Stimulated activated CD8-positive, alpha-beta memory T cell treated with anti-CD3 and anti-CD28 coated beads, Interleukin-7, amount 100 ng/mL, for 24 hours (primary cell): ENCODE measurements around the gene PLG.
A peak's percentile ranks its signal among the peaks of the same experiment; 100 is the strongest.
"Not testable (repeated sequence)": the region's sequence is repeated elsewhere in the genome, so short reads cannot be mapped to it uniquely, and the experiment has no call there.

Experiments
- DNase-seq: peaks from one replicate; pipeline ENCODE4 v3.0.0-alpha.2; 2020; ENCODE audit warnings: low read depth

PLG gene

DNA sequence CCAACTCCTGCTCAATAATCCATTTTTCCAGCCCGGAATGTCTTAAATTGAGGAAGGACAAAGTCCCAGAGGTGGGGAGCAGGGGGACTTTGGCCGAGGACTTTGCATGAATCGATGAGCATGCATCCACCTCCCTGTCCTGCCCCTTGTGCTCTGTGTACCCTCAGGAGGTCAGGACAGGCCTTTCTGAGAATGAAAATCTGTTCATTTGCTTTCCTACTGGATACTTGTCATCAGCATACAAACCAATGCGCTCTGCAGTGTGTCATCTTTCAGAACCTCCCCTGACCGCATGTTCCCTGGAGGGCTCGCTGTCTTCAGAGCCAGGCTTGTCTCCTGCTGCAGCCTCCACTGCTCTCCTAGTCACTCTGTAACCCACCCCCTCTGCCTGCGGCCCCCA is 2.6 kb downstream of the PLG start:
- not testable (repeated sequence) for DNase-seq

GRCh38 chr6:160708993-160709392 is 6.9 kb downstream of the PLG start:
- not testable (repeated sequence) for DNase-seq

GRCh38 chr6:160714731-160715316 is 12.8 kb downstream of the PLG start:
- no peak for DNase-seq

GRCh38 chr6:160730911-160731310 is 28.9 kb downstream of the PLG start:
- no peak for DNase-seq

- DNase-seq: no peak
Observed at GRCh38 chr6:160733050-160733646, 31.1 kb downstream of the PLG start.

- no peak for DNase-seq
Observed at GRCh38 chr6:160734627-160735026, 32.6 kb downstream of the PLG start.

DNA sequence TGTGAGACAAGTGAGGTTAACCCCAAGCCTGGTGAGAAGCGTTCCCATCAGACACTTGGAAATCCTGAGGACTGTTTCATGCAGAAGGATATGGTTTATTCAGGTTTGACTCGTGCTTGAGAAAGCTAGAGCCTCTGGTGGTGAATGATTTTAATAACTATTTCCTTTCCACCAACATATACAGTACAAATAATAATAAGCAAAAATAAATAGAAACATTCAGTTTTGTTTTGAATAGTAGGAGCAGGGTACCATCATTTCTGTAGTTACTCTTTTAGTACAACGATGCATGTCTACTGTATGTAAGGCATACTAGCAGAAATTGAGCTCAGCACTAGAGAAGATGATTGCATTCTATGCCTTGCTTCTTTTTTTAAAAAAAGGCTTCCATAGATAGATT is 33.5 kb downstream of the PLG start:
- DNase-seq: no peak

- no peak for DNase-seq
Observed at GRCh38 chr6:160737934-160738333, 35.9 kb downstream of the PLG start.

DNA sequence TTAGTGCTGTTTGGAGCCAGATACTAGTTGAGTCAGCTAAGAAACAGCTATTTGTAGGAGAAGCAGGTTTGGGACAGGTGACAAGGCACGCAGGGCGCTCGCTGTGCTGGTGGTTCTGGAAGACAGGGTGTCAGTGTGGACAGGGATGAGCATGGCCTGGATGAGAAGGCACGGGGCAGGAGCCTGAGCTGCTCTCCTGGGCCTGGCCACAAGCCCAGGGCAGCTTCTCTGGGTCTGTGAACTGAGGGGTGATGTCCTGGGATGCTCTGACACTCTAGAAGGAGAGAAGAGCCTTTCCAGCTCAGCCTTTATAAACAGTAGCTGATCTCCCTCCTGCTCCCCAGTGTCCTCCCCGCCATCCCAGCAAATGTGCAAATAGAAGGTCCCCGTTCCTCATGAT is 37.9 kb downstream of the PLG start:
- DNase-seq: no peak

DNA sequence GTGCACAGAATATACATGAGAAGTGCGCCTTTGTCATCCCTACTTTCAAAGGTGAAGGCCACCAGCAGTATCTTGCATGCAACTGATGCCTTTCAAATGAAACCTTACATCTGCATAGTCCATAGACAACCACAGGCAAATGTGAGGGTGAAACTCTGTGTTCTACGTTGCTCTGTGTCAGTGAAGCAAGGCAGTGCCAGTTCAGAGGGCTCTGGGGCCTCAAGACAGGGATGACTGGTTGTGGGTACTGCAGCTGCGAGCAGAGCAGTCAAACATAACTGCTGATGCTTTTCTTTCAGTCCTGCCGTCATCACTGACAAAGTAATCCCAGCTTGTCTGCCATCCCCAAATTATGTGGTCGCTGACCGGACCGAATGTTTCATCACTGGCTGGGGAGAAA is 39.0 kb downstream of the PLG start:
- not testable (repeated sequence) for DNase-seq

- DNase-seq: no peak
Observed at GRCh38 chr6:160742090-160742489, 40.0 kb downstream of the PLG start.

GRCh38 chr6:160750276-160750689 is 48.2 kb downstream of the PLG start:
- no peak for DNase-seq

GRCh38 chr6:160753211-160753610 is 51.2 kb downstream of the PLG start:
- DNase-seq: not testable (repeated sequence)

DNA sequence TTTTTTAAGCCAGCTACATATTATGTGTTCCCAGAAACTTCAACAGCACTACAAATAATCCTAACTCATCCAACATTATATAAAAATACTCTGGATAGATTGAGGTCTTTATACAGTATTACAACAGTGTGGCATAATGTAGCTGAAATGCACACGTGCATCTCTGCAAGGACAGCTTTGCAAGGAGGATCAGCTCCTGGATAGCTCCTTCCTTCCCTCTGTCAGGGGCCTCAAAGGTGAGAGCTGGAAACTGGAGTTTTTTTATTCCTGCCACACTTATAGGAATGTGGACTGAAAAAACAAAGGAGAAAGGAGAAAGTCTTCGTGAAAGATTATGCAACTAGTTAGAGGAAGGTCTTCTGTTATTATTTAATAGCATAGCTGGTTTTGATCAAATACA is 53.1 kb downstream of the PLG start:
- DNase-seq: no peak

GRCh38 chr6:160756021-160756420 is 54.0 kb downstream of the PLG start:
- DNase-seq: no peak

DNA sequence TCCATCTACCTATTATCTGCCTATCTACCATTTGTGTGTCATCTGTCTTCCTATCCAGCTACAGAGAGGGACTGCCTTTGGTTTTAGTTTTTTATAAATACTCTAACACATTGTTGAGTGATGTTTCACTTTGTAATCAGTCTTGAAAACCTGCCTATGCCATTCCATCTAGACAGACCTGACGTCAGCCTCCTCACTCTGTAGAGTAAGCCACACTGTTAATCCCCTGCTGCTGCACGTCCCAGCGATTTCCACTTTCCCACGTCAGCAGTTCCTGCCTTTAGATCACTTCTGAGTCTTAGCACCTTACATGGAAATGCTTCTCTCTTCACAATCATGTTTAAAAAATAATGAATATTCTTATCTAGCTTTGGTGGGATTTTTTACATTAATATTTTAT is 54.8 kb downstream of the PLG start:
- no peak for DNase-seq

DNA sequence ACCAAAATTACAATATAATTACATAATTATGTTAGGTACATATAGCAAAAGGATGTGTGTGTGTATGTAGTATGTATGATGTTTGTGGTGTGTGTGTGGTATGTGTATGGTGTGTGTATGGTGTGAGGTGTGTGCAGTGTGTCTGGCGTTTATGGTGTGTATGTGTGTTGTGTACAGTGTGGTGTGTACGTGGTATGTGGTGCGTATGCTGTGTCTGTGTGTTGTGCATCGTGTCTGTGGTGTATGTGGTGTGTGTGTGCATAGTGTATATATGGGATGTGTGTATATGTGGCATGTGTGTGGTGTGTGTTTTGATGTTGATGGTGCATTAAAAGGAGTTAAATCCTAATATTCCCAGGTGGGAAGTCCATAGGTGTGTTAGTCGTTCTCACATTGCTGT is 62.8 kb downstream of the PLG start:
- DNase-seq: no peak

DNA sequence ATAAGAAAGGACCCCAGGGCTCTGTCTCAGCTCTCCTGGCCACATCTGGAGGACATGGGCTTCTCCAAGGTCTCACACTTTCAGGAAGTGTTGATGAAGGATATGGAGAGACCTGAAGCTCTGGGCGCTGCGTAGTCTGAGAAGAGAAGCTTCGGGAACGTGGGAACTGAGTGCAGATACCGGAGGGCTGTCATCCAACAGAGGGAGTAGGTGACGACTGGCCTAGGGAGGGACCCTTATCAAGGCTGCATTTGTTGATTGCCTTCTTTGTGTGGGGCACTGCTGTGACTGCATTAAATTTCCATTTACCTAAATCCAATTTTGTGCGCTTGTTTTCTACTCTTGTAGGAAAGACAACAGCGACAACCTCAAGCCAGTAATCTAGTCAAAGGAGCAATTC is 63.4 kb downstream of the PLG start:
- no peak for DNase-seq

- no peak for DNase-seq
Observed at GRCh38 chr6:160766657-160766988, 64.6 kb downstream of the PLG start.

DNA sequence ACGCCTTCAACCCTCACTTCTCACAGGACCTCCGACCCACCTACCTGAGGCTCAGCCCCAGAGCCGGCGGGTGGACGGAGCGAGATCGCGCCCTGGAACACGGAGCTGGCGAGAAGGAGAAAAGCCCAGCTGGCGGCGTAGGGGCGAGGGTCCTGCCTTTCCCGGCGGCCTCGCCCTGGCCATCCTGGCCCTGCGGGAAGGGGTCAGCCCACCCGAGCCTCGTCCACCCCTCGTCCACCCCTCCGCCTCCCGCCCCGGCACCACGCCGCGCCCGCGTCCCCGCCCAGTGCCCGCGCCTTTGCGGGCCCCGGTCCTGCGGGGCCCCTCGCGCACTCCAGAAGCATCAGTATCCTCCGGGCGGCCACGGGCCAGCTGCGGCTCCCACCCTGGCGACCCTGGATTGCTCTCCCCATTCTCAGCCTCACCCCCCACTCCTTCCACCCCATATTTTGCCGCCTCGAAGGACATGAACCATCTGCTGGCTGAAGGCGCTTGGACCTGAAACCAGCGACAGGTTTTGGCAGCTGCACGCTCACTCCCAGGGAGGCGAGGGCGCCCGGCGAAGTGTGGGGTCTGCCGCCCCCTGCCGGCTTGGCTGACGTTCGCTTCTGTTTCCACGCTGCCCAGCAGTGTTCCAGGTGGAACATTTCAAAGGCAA is 65.1 kb downstream of the PLG start:
- DNase-seq: peak; percentile 16

GRCh38 chr6:160767647-160768019 is 65.6 kb downstream of the PLG start:
- no peak for DNase-seq

GRCh38 chr6:160768101-160768500 is 66.1 kb downstream of the PLG start:
- no peak for DNase-seq

DNA sequence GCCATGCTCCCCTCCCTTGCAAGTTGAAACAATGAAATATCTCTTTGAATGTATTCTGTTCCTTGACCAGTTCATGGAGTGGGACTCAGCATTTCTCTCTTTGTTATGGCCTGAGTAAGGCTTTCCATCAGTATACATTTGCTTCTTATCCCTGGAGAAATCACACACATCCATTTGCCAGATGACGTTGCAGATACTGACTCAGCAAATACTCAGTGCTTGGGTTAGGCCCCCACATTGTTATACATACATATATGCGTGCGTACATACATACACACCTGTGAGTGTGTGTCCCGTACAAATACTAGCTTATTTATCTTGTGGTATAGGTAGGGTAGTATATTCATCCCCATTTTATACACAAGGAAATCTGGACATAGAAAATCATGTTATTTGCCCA is 72.4 kb downstream of the PLG start:
- no peak for DNase-seq
